GM19193 (cell line): ENCODE measurements around the gene DIP2B.

Source experiments
- POLR2A ChIP-seq: IDR thresholded peaks from 4 replicates; pipeline ENCODE4 v1.6.1; 2011; ENCODE audit not compliant: insufficient read depth, insufficient read length; ENCODE audit errors: extremely low read depth

The DIP2B gene

DNA sequence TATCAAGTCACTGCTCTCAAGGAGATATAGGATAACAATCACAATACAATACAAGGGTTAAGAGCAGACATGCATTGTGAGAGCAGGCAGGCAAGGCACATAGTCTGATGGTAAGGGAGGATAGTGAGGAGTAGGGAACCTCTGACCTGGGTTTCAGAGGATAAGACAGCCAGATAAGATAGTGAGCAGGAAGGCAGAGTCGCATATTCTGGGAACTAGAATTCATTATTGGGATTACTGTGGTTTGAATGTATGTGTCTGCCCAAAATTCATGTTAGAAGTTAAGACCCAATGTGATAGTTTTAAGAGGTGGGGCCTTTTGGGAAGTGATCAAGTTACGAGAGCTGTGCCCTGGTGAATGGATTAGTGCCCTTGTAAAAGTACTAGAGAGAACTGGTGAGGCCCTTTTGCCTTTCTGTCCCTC is 244.7 kb downstream of the DIP2B start:
- no peak for TF ChIP-seq POLR2A

DNA sequence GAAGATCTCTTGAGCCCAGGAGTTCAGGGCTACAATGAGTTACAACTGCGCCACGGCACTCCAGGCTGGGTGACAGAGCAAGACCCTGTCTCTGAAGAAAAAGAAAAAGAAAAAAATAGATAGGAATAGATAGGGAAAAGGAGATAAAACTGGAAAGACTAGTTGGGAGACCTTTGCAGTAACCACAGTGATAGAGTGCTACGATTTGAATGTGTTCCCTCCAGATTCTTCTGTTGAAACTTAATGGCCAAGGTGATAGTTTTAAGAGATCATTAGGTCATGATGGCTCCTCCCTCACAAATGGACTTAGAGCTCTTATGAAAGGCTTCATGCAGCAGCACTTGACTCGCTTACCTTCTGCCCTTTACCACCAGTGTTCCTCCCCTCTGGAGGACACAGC is 245.6 kb downstream of the DIP2B start:
- TF ChIP-seq POLR2A, result no peak

DNA sequence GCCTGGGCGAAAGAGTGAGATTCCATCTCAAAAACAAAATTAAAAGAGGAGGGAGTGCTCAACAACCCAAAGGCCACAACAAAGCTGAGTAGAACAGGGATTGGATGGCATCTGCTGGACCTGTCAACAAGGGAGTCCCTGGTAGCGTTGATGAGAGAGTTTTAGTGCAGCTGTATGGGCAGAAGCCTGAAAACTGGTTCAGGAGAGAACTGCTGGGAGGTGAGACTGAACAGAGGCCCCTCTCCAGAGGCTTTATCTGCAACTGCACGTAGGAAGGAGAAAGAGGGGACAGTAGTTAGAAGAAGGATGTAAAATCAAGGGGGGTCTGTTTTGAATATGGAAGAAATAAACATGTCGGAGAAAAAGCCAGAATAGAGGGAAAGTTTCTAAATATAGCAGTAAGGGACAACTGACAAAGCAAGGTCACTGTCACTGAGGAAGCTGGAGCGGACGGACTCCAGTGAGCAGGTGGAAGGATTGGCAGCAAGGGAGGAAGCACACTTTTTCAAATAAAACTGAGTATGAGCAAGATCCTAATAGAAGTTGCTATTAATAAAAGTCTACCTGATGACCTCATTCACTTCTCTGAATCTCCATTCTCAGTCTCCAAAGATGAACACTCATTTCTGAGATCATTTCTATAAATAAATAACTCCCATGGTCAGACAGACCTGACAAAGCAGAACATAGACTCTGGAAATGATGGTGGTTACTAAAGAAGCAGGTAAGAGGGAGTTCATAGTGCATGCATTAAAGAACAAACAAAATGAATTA is 247.3 kb downstream of the DIP2B start:
- no peak for TF ChIP-seq POLR2A

DNA sequence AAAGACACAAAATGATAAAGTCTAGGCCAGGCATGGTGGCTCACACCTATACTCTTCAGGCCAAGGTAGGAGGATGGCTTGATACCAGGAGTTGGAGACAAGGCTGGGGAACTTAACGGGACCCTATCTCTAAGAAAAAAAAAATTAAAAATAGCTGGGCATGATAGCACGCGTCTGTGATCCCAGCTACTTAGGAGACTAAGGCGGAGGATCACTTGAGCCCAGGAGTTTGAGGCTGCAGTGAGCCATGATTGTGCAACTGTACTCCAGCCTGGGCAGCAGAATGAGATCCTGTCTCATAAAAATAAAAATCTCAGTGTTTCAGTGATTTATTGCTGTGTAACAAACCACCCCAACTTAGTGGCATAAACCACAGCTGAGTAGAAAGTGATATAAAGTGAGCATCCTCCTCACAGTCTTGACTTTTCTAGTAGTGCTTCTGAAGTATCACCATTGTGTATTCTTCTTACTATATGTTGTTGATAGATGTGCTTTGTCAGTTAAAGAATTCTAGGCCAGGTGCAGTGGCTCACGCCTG is 248.5 kb downstream of the DIP2B start:
- TF ChIP-seq POLR2A, result no peak

DNA sequence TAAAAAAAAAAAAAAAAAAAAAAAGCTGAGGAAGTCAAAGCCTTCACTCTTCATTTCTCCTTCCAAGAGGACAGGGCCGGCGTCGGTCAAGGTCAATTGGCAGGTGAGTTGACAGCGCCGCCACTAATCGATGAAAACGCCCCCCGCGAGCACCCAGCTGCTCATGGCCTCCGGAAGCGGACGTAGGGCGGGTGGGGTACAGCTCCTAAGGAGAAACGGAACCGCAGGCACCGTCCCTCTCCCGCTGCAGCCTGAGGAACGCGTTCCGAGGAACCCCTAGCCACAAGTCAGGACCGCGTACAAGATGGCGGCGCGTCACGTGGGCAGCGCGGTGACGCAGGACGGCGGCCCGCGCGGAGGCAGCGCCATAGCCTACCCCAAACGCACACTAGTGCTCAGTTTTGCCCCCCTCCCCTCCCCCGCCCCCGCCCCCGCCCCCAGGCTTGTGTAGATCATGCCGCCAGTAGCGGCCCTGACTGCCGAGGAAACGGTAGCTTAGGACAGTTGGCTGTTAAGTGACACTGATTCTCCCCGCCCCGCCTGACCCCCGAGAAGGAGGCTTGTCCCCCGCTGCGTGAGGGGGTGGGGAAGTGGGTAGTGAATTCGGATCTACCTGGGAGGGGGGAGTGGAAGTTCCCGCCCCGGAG is 259.0 kb downstream of the DIP2B start, which contains the start of gene ATF1:
Gene ATF1, plus strand, starts transcription at position 463 of the 647 bp plus-strand sequence. CDS start 16,045 bp downstream, outside the sequence.
- peak; percentile 96 for TF ChIP-seq POLR2A

DNA sequence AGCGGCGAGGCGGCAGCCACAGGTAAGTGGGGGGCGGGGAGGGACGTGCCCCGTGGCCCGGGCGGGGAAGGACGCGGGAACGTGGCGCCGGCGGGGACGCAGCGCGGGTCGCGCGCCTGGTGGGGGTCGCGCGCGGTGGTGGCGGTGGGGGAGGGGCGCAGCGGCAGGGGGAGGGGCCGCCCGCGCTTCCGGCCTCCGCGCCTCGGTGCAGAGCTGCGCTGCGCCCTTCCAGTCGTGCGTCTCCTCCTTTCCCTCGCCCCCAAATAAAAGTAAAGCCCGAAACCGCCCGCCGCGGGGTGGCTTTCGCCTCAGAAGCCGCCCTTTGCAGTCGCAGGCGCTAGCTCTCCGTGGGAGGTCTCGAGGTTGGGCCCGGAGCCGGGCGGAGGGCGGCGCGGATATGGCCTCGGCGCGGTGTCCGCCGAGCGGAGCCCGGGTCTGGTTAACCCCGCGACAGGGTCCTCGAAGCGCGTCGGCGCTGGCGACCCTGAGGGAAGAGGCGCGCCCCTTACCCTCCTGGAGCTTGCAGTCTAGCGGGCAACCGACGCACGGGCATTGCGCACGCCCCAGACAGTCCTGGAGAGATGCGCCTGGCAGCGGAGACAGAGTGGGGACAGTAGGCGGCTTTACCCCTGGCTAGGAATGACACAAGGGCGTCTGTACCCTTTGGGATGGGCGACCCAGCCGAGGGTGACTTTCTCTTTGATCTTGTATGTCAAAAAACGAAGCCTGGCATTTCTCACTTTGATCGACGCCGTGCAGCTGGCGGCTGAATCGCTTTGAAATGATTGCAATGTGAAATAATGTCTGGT is 259.7 kb downstream of the DIP2B start:
- TF ChIP-seq POLR2A, result peak; percentile 78

DNA sequence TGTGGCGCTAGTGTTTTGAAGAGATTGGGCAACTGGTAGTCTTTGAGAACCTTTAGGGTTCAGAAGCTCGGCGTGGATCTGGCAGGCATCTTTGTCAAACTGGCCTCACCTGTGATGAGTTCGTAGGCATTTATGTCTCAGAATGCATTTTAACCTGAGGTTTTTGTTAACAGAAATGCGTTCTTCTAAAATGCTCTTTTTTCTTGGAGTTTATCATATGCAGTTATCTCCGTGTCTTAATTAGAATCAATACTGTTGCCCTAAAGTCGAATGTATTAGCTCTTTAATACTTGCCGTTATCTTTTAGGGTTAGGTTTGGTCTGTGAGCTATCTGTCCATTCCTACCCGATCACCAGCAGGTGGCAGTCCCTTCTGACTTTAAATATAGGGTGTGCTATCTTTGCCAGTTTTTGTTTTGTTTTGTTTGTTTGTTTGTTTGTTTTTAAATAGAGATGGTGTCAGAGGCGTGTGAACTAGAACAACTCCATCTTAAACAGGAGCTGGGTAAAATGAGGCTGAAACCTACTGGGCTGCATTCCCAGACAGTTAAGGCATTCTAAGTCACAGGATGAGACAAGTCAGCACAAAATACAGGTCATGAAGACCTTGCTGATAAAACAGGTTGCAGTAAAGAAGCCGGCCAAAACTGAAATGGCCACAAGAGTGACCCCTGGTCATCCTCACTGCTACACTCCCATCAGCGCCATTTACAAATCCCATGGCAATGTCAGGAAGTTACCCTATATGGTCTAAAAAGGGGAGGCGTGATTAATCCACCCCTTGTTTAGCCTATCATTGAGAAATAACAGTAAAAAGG is 260.5 kb downstream of the DIP2B start:
- TF ChIP-seq POLR2A, result no peak

DNA sequence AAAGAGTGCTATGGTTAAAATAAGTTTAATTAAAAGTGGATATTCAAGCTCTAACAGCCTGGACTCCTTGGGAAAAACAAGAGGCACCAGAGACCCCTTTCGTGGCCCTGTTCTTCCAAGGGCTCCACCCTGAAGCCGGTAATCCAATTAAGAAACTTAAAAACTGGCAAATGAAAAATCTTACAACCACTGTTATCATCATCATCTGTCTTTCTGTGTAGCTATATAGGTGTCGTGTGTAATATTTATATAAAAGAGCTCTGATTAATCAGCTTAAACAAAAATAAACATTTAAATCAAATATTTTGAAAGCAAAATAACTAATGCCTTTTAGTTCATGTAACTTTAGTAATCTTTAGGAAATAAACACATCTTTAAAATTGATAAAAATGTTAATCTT is 263.6 kb downstream of the DIP2B start:
- TF ChIP-seq POLR2A, result no peak

DNA sequence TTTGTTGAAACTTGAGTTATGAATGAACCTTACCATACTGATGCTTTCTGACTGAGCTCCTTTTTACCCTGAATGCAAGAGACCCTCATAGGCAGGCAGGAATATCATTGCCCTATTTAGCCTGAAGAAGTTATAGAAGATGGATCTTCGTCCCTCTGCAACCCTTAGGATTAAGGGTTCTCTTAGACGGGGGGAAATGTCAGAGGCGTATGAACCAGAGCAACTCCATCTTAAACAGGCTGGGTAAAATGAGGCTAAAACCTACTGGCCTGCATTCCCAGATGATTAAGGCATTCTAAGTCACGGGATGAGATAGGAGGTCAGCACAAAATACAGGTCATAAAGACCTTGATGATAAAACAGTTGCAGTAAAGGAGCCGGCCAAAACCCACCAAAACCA is 266.6 kb downstream of the DIP2B start:
- no peak for TF ChIP-seq POLR2A

DNA sequence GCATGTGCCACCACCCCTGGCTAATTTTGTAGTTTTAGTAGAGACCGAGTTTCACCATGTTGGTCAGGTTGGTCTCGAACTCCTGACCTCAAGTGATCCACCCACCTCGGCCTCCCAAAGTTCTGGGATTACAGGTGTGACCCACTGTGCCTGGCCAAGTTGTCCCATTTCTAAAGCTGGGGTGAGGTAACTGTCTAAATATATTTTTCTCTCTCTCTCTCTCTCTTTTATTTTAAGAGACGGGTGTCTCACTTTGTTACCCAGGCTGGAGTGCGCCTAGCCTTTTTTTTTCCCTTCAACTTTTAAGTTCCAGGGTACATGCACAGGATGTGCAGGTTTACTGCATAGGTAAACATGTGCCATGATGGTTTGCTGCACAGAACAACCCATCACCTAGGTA is 267.7 kb downstream of the DIP2B start:
- TF ChIP-seq POLR2A, result no peak

DNA sequence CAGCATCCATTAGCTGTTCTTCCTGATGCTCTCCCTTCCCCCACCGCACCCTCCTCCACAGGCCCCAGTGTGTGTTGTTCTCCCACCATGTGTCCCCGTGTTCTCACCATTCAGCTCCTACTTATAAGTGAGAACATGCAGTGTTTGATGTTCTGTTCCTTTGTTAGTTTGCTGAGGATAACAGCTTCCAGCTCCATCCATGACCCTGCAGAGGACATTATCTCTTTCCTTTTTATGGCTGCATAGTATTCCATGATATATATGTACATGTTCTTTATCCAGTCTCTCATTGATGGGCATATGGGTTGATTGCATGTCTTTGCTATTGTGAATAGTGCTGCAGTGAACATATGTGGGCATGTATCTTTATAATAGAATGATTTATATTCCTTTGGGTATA is 268.1 kb downstream of the DIP2B start:
- no peak for TF ChIP-seq POLR2A

DNA sequence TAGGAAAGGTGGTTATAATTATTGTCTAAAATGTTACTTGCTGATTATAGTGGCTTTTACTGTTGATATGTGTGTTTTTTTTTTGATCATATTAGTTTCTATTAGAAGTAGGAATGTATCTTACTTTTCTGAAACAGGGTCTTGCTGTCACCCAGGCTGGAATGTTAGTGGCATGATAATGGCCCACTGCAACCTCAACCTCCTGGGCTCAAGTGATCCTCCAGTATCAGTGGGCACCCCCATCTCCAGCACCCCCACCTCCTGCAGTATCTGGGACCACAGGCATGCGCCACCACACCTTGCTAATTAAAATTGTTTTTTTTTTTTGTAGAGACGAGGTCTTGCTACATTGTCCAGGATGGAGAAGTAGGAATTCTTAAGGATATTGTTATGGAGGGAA is 270.5 kb downstream of the DIP2B start:
- TF ChIP-seq POLR2A, result no peak

DNA sequence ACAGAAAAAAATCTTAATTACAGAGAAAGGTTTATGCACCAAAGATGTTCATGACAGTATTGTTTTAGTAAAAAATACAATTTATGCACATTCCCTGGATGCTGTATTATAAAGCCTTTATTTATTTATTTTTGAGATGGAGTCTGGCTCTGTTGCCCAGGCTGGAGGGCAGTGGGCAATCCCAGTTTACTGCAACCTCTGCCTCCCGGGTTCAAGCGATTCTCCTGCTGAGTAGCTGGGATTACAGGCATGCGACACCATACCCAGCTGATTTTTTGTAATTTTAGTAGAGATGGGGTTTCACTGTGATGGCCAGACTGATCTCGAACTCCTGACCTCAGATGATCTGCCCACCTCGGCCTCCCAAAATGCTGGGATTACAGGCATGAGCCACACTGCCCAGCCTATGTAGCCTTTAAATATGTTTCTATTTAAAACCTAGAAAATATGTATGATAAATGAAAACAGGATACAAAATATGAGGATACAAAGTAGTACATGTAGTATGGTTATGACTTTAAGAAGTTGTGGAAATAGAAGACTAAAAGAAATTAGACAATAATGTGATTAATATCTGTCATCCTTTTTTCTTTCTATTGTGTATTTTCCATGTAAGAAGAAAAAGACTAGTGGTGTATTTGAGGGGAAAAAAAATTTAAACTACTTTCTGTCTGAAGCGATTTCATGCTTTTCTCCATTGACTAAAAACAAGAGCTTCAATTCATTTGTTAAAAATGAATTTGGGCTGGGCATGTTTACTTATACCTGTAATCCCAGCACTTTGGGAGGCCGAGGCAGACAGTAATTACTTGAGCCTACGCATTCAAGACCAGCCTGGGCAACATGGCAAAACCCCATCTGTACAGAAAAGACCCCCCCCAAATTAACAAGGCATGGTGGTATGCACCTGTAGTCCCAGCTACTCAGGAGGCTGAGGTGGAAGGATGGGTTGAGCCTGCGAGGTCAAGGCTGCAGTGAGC is 272.3 kb downstream of the DIP2B start:
- no peak for TF ChIP-seq POLR2A
